ENCODE data around the gene MPPED1. TPM values are rescaled to one million over a fixed set of nuclear protein-coding genes. Genes with fewer than 3 reads are reported as not detected.

Gene MPPED1
- total and polyA plus RNA-seq, 2 of the 13 experiments (the other 11 are each of a cell fraction or from before 2014, with no cell fraction given) = 0.77 TPM; not detected in 1

DNA sequence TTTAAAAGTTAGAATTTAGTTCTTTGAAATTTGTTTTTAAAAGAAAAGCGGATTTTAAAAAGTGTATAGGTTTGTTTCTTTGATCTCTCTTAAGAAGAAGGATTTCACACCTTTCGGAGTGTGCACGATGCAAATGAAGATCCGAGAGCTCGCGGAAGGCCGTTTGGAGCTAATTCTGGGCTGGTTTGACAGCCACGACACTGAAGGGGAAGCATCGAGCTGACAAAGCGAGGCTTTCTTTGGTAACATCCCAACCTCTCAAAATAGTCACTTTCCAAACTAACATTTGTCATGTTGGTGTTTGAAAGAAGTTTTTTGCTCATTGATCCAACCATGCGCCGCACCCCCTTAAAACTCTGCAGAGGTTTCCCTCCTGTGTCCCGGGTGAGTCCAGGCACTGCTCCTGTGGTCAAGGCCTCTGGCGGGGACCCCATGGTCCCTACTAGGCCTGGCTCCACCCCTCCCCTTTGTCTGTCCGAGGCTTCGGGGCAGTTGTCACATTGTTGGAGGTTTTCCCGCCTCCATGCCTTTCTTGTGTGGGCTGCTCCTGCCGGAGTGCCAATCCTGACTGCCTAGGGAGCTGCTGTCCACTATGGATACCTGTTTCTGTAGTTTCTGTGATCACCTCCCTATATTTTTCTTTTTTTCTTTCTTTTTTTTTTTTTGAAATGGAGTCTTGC is 39.7 kb downstream of the MPPED1 start (continued):
- no peak for TF ChIP-seq LRRFIP1 (CRISPR knock-in tag; conservative IDR thresholded peaks at IDR 0.05)
- TF ChIP-seq, protein P1, sequence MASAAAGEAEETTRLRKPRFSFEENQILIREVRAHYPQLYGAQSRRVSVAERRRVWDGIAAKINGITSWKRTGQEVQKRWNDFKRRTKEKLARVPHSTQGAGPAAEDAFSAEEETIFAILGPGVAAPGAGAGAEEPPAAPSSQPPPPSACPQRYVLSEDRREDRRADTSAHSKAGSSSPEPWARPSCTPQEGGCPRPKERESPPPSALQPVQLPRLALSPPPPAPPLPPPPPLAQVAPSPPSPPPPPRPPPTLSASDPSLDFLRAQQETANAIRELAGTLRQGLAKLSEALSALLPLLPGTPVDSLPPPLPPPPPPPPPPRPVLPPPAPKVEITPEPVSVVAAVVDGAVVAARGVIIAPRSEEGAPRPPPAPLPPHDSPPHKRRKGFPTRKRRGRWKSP (CRISPR knock-in tag; IDR thresholded peaks at IDR 0.05) = no peak
- no peak for TF ChIP-seq GMEB1 (CRISPR knock-in tag; IDR thresholded peaks at IDR 0.05; ENCODE audit: borderline replicate concordance)
- TF ChIP-seq ZNF563 (CRISPR knock-in tag; IDR thresholded peaks at IDR 0.05) = no peak

- H3K79me2 ChIP-seq (ENCODE audit: insufficient read depth, low read length) = no peaks in the 10 kb centered on the region
- WGBS (ENCODE audit: low lambda C conversion rate) = 4% methylated on average over 2 of the region's 2 CpGs
- ChIA-PET CTCF (ENCODE audit: low intra/inter-chr PET ratio, low total read pairs) (no interaction called here), POLR2A (no interaction called here)
- no peaks in the 10 kb centered on the region for H3K27me3 ChIP-seq (ENCODE audit: control insufficient read depth in 1 of 2, insufficient read depth in 2 of 2, low read length in 2 of 2)
- no TSS peak for BruUV-seq (replicated peaks)
- in situ Hi-C loops (cut with HindIII; ENCODE audit: extremely low pct_ligation_motif_present, low pct_unique_long_range_greater_than_20kb) (no loop called here), intact Hi-C loops (cut with micrococcal nuclease; ENCODE audit: unreplicated experiment) (no loop called here)
- H2AFZ ChIP-seq (ENCODE audit: low read length) = no peak overlapping the region
- H3K9me3 ChIP-seq (ENCODE audit: low read length) = no peaks in the 10 kb centered on the region
- DNase-seq (ENCODE audit: low spot score) (no peak), ATAC-seq (no peak), FAIRE-seq (no peak)
- H3K9ac ChIP-seq (ENCODE audit: insufficient read depth, low read depth, low read length) = no peak overlapping the region
- no peaks in the 10 kb centered on the region for H3K36me3 ChIP-seq (replicated peaks in 1 of 2; ENCODE audit: control insufficient read depth in 1 of 2, insufficient read depth in 2 of 2, low read length in 2 of 2)
- H3K4me2 ChIP-seq (ENCODE audit: low read depth, low read length) = no peak overlapping the region
- no peaks in the 10 kb centered on the region for H3K4me1 ChIP-seq (ENCODE audit: insufficient read depth, low read length)
- H3K4me3 ChIP-seq (replicated peaks in 1 of 3; ENCODE audit: insufficient read depth in 1 of 3, low read depth in 2 of 3, low read length in 3 of 3) = no peak overlapping the region
- H4K20me1 ChIP-seq (ENCODE audit: insufficient read depth, low read length) = no peaks in the 10 kb centered on the region
- H3K27ac ChIP-seq (ENCODE audit: extremely low read length, insufficient read depth, low read length) = no peak overlapping the region
- TF ChIP-seq, protein P1 (CRISPR knock-in tag; IDR thresholded peaks at IDR 0.05) = no peak
- TF ChIP-seq, protein P2, sequence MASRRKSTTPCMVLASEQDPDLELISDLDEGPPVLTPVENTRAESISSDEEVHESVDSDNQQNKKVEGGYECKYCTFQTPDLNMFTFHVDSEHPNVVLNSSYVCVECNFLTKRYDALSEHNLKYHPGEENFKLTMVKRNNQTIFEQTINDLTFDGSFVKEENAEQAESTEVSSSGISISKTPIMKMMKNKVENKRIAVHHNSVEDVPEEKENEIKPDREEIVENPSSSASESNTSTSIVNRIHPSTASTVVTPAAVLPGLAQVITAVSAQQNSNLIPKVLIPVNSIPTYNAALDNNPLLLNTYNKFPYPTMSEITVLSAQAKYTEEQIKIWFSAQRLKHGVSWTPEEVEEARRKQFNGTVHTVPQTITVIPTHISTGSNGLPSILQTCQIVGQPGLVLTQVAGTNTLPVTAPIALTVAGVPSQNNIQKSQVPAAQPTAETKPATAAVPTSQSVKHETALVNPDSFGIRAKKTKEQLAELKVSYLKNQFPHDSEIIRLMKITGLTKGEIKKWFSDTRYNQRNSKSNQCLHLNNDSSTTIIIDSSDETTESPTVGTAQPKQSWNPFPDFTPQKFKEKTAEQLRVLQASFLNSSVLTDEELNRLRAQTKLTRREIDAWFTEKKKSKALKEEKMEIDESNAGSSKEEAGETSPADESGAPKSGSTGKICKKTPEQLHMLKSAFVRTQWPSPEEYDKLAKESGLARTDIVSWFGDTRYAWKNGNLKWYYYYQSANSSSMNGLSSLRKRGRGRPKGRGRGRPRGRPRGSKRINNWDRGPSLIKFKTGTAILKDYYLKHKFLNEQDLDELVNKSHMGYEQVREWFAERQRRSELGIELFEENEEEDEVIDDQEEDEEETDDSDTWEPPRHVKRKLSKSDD (CRISPR knock-in tag; IDR thresholded peaks at IDR 0.05; ENCODE audit: low read depth) = no peak
- TF ChIP-seq ETV5 (CRISPR knock-in tag; IDR thresholded peaks at IDR 0.05; ENCODE audit: borderline replicate concordance) (no peak), BCL6 (CRISPR knock-in tag; IDR thresholded peaks at IDR 0.05) (no peak), ZNF75D (CRISPR knock-in tag; IDR thresholded peaks at IDR 0.05; ENCODE audit: borderline replicate concordance) (no peak), YEATS2 (CRISPR knock-in tag; IDR thresholded peaks at IDR 0.05; ENCODE audit: borderline replicate concordance) (no peak), FOXJ3 (CRISPR knock-in tag; IDR thresholded peaks at IDR 0.05; ENCODE audit: borderline replicate concordance) (no peak), CEBPB (IDR thresholded peaks at IDR 0.05; ENCODE audit: borderline replicate concordance, low read depth, low read length) (no peak)
Measured at GRCh38 chr22:43455846-43456245, 44.0 kb downstream of the MPPED1 start.
